ENCODE results near the gene MTA3. TPM values are rescaled to one million over a fixed set of nuclear protein-coding genes. Genes with fewer than 3 reads are reported as not detected.

Gene MTA3
- total and polyA plus RNA-seq, 9 of the 15 experiments (the other 6 are each of a cell fraction or from before 2014, with no cell fraction given), result 12.4 to 39.6 (median 23.5) TPM

GRCh38 chr2:42767899-42768705, 199.7 kb downstream of the MTA3 start (continued):
- no peak for TF ChIP-seq ZNF277 (CRISPR knock-in tag; IDR thresholded peaks at IDR 0.05; ENCODE audit: borderline replicate concordance)
- no peak for TF ChIP-seq HES1 (IDR thresholded peaks at IDR 0.05; ENCODE audit: low read depth)
- no peak for TF ChIP-seq PHB (CRISPR knock-in tag; IDR thresholded peaks at IDR 0.05)
- TF ChIP-seq CBFA2T3 (IDR thresholded peaks at IDR 0.05), result no peak
- no peak for TF ChIP-seq ZNF274 (IDR thresholded peaks at IDR 0.05; ENCODE audit: borderline replicate concordance, low read depth, low read length)
- no peak for TF ChIP-seq PHB2 (IDR thresholded peaks at IDR 0.05; ENCODE audit: low read depth)
- TF ChIP-seq CAMTA2 (CRISPR knock-in tag; conservative IDR thresholded peaks at IDR 0.05), result no peak
- no peak for TF ChIP-seq CEBPZ (IDR thresholded peaks at IDR 0.05; ENCODE audit: borderline replicate concordance, low read depth, low read length)
- TF ChIP-seq ZNF134 (CRISPR knock-in tag; conservative IDR thresholded peaks at IDR 0.05), result no peak

All from K562 (cell line).